A549 treated with RU486 at 1 μM for 4 hours (cell line): Measurements from ENCODE around the gene TMCC1. TPM values are rescaled to one million over a fixed set of nuclear protein-coding genes. Genes with fewer than 3 reads are reported as not detected.

Source experiments
- total RNA-seq: library from RNA; stranded (reverse); fragments of 200-300 nt; extraction: Qiagen RNA extraction; gene quantifications from 5 replicates; pipeline ENCODE4 v1.2.3, GENCODE V29; 2022; ENCODE audit warnings: low read depth

Gene TMCC1
- 7.6 to 18.4 TPM (median 13.6 TPM) in 5 replicates for total RNA-seq

GRCh38 chr3:129893581-129894070, at the start of gene TMCC1:
TSS of gene TMCC1 (minus strand) at chr3:129893711.

GRCh38 chr3:129606636-129607390, 286.7 kb downstream of the TMCC1 start, which contains the start of gene PLXND1:
TSS of gene PLXND1 (minus strand) at chr3:129606676. CDS start at chr3:129606639, 37 bp downstream.

Other genes with a start within 250 kb of the TMCC1 start
- gene TRH, start 81.0 kb upstream of the TMCC1 start, total RNA-seq = not detected in 5 replicates
- not detected in 5 replicates for gene ALG1L2, start 188.1 kb upstream of the TMCC1 start, total RNA-seq